HG03095 (cell line): ENCODE results near the gene MCOLN2.
"Not testable (repeated sequence)": the region's sequence is repeated elsewhere in the genome, so short reads cannot be mapped to it uniquely, and the experiment has no call there.

Experiments
- ATAC-seq: cut with Tn5 transposase; IDR thresholded peaks from one replicate; pipeline ENCODE4 v1.9.1; 2021; ENCODE audit warnings: moderate library complexity; ENCODE audit not compliant: unreplicated experiment

Gene MCOLN2

GRCh38 chr1:84996846-84997666 lies at the start of gene MCOLN2:
MCOLN2 (minus strand) TSS chr1:84997113; CDS start chr1:84996872, 241 bp downstream.
- ATAC-seq = peak; percentile 45

- ATAC-seq = no peak
Observed at GRCh38 chr1:85042413-85042812, 45.5 kb upstream of the MCOLN2 start.

GRCh38 chr1:85041793-85042192 lies 44.9 kb upstream of the MCOLN2 start:
- no peak for ATAC-seq

- ATAC-seq = no peak
Observed at GRCh38 chr1:85033221-85033620, 36.3 kb upstream of the MCOLN2 start.

GRCh38 chr1:85030536-85030935 lies 33.6 kb upstream of the MCOLN2 start:
- no peak for ATAC-seq

- no peak for ATAC-seq
Observed at GRCh38 chr1:85028151-85028550, 31.2 kb upstream of the MCOLN2 start.

- ATAC-seq = peak; percentile 83
Observed at GRCh38 chr1:85027242-85027983, 30.5 kb upstream of the MCOLN2 start.

- ATAC-seq = no peak
Observed at GRCh38 chr1:85025940-85026339, 29.0 kb upstream of the MCOLN2 start.

GRCh38 chr1:85024736-85025135 lies 27.8 kb upstream of the MCOLN2 start:
- no peak for ATAC-seq

GRCh38 chr1:85022700-85023099 lies 25.8 kb upstream of the MCOLN2 start:
- no peak for ATAC-seq

- ATAC-seq = no peak
Observed at GRCh38 chr1:85019994-85020393, 23.1 kb upstream of the MCOLN2 start.

GRCh38 chr1:85015826-85016225 lies 18.9 kb upstream of the MCOLN2 start:
- ATAC-seq = no peak

- not testable (repeated sequence) for ATAC-seq
Observed at GRCh38 chr1:85005641-85006040, 8.7 kb upstream of the MCOLN2 start.

GRCh38 chr1:85001742-85002141 lies 4.8 kb upstream of the MCOLN2 start:
- ATAC-seq = no peak

GRCh38 chr1:84998642-84999280 lies 1.8 kb upstream of the MCOLN2 start:
- no peak for ATAC-seq

GRCh38 chr1:84997667-84998600 lies 1.0 kb upstream of the MCOLN2 start:
- peak; percentile 1 for ATAC-seq

- ATAC-seq = peak; percentile 49
Observed at GRCh38 chr1:84995484-84996334, 1.2 kb downstream of the MCOLN2 start.

- ATAC-seq = peak; percentile 30
Observed at GRCh38 chr1:84991097-84991920, 5.6 kb downstream of the MCOLN2 start.

GRCh38 chr1:84988588-84988987 lies 8.3 kb downstream of the MCOLN2 start:
- peak; percentile 64 for ATAC-seq
